GM23248 (cell line): ENCODE results near the gene VPS52. TPM values are rescaled to one million over a fixed set of nuclear protein-coding genes. Genes with fewer than 3 reads are reported as not detected.

Experiments used
- DNase-seq: peaks from one replicate; pipeline ENCODE4 v3.0.0-alpha.2; 2015
- H2AFZ ChIP-seq: fragments of 200-600 bp; sonication (generic); 2 replicates; pipeline ENCODE4 v1.6.1; 2016; ENCODE audit warnings: antibody characterized with exemption
- H3F3A ChIP-seq: fragments of 200-600 bp; sonication (generic); 2 replicates; pipeline ENCODE4 v1.6.1; 2016; ENCODE audit warnings: mild to moderate bottlenecking, antibody characterized with exemption, mixed run types; ENCODE audit not compliant: insufficient read depth
- H3K27ac ChIP-seq: fragments of 200-600 bp; sonication (generic); 2 replicates; pipeline ENCODE4 v1.5.1; 2016; ENCODE audit warnings: mild to moderate bottlenecking
- H3K27me3 ChIP-seq: fragments of 200-600 bp; sonication (generic); replicated peaks from 2 replicates; pipeline ENCODE4 v1.6.1; 2016; ENCODE audit warnings: mild to moderate bottlenecking; ENCODE audit not compliant: insufficient read depth
- H3K36me3 ChIP-seq: fragments of 200-600 bp; sonication (generic); 2 replicates; pipeline ENCODE4 v1.6.1; 2016; ENCODE audit warnings: low read depth, mild to moderate bottlenecking
- H3K4me1 ChIP-seq: fragments of 200-600 bp; sonication (generic); 2 replicates; pipeline ENCODE4 v1.6.1; 2016; ENCODE audit warnings: mild to moderate bottlenecking; ENCODE audit not compliant: insufficient read depth
- H3K4me2 ChIP-seq: fragments of 200-600 bp; sonication (generic); one replicate; pipeline ENCODE4 v1.6.1; 2016; ENCODE audit warnings: mild to moderate bottlenecking; ENCODE audit not compliant: unreplicated experiment
- H3K4me3 ChIP-seq: fragments of 200-600 bp; sonication (generic); 2 replicates; pipeline ENCODE4 v1.5.1; 2016; ENCODE audit warnings: mild to moderate bottlenecking
- H3K79me2 ChIP-seq: fragments of 200-600 bp; sonication (generic); 2 replicates; pipeline ENCODE4 v1.6.1; 2016; ENCODE audit warnings: mild to moderate bottlenecking; ENCODE audit not compliant: insufficient read depth
- H3K9ac ChIP-seq: fragments of 200-600 bp; sonication (generic); 2 replicates; pipeline ENCODE4 v1.6.1; 2016; ENCODE audit warnings: mild to moderate bottlenecking
- H3K9me2 ChIP-seq: fragments of 200-600 bp; sonication (generic); 2 replicates; pipeline ENCODE4 v1.6.1; 2016; ENCODE audit warnings: mixed run types, mild to moderate bottlenecking, moderate library complexity; ENCODE audit not compliant: insufficient read depth
- H3K9me3 ChIP-seq: fragments of 200-600 bp; sonication (generic); one replicate; pipeline ENCODE4 v1.6.1; 2017; ENCODE audit warnings: low read depth
- H4K20me1 ChIP-seq: fragments of 200-600 bp; sonication (generic); 2 replicates; pipeline ENCODE4 v1.6.0; 2016; ENCODE audit not compliant: insufficient read depth
- EZH2 ChIP-seq: fragments of 200-600 bp; sonication (generic); IDR thresholded peaks from 2 replicates; pipeline ENCODE4 v1.6.1; 2018; ENCODE audit warnings: antibody characterized with exemption, mild to moderate bottlenecking; ENCODE audit not compliant: insufficient read depth, poor library complexity, severe bottlenecking
- EZH2phosphoT487 ChIP-seq: fragments of 200-600 bp; sonication (generic); IDR thresholded peaks from 2 replicates; pipeline ENCODE4 v1.6.1; 2018; ENCODE audit warnings: antibody characterized with exemption, moderate library complexity, mild to moderate bottlenecking, low read depth; ENCODE audit not compliant: insufficient read depth
- WGBS, 2 experiments: methylation state at CpG; one replicate each; pipeline ENCODE4 v1.1.6; 2015 to 2017; ENCODE audit warnings: low lambda C conversion rate in 2 of 2, low coverage in 1 of 2; ENCODE audit errors: missing lambda C conversion rate in 2 of 2; 5-methylcytosine and 5-hydroxymethylcytosine counted together
- in situ Hi-C: fragments of 300-500 bp; cut with MboI; formaldehyde crosslinking; loops from 2 replicates; pipeline ENCODE4 v1.15.0; 2020
- polyA plus RNA-seq: library from polyadenylated mRNA; unstranded; fragments of >200 nt; fragmentation: Nextera tagmentation; extraction: Ambion mirVana; gene quantifications from 2 replicates; pipeline ENCODE4 v1.2.1, GENCODE V29; 2016
- total RNA-seq: library from RNA; depleted of rRNA; stranded (reverse); fragments of >200 nt; shearing (Covaris generic); gene quantifications from 2 replicates; pipeline ENCODE4 v1.2.3, GENCODE V29; 2014

The VPS52 gene
- total and polyA plus RNA-seq, 2 experiments from 2014 or later: 32.3 to 33.9 TPM

DNA sequence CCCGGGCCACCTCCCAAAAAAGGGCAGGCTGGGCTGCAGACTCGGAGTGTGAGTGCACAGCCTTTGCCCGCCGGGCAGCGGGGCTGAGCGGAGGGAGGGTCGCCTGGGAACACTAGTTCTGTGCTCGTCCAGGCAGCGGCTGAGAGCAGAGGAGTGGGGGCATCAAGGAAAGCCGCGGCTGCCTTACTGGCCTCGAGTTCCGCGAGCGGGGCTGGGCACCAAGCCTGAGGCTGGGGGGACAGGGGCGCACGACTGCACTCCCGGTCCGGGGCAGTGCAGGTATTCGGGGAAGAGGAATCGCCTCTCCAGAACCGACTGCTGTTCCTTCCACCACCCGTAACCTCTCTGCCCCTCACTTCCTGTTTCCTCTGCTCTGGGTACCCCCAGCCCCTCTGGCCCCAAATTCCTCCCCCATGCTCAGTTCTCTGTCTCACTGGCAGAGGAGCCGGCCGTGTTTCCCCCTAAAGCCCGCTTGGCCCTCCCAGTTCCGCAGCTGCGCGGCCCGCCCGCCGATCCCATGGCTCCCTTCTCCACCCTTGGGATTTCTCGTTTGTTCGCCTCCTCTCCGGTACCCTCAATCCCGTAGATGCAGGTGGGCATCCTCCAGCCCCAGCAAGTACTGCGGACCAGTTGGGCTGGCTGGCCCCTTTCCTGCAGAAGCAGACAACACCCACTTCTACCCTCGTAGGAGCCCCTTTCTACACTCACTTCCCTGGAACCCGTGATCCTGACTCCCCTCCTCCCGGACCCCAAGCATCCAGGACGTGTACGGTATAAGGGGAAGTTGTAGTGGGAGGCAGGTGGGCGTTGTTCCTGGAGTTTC, 58.3 kb downstream of the VPS52 start:
- H4K20me1 ChIP-seq: no peaks in the 10 kb centered on the region
- H3F3A ChIP-seq: peaks cover 13% of the 10 kb centered on the region; the same call in 1 of the 2 replicates
- DNase-seq: peak; percentile 54
- no peaks in the 10 kb centered on the region for H3K27me3 ChIP-seq
- TF ChIP-seq EZH2phosphoT487: no peak
- no peak for TF ChIP-seq EZH2
- 0 out of 2 replicates have a peak, but pooled peaks cover 5% of the 10 kb centered on the region for H3K36me3 ChIP-seq
- peak overlapping the region; percentile 78 for H3K4me3 ChIP-seq
- peaks cover 10% of the 10 kb centered on the region for H3K4me1 ChIP-seq
- no peaks in the 10 kb centered on the region for H3K9me2 ChIP-seq
- in situ Hi-C loops: no loop called here
- H3K27ac ChIP-seq: no peak overlapping the region
- 1% methylated on average over 32 to 43 of the region's 43 CpGs for WGBS, 2 experiments
- H3K9me3 ChIP-seq: no peaks in the 10 kb centered on the region
- H2AFZ ChIP-seq: peak overlapping the region; percentile 66
- peaks cover 5% of the 10 kb centered on the region; the same call in 1 of the 2 replicates for H3K79me2 ChIP-seq
- H3K9ac ChIP-seq: peak overlapping the region; percentile 66
- H3K4me2 ChIP-seq: peak overlapping the region; percentile 98

DNA sequence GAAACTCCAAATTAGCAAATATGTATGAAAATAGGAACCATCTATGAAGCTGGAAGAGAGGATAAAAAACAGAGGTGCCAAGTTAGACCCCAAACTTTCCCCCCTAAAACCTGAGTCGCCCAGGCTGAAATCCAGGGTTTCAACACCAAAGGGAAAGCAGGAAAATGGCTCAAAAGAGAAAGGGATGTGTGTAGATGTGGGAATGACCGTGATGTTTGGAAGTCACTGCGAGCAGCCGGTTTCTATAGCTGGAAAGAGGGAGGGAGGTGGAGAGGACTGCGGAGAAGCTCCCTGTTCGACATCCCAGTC, 58.9 kb downstream of the VPS52 start:
- Histone ChIP-seq H3F3A (peaks cover 13% of the 10 kb centered on the region; the same call in 1 of the 2 replicates), H3K27ac (no peak overlapping the region), H4K20me1 (no peaks in the 10 kb centered on the region), H3K9me3 (no peaks in the 10 kb centered on the region), H3K79me2 (peaks cover 8% of the 10 kb centered on the region), H3K9ac (peak overlapping the region; percentile 66), H3K36me3 (0 out of 2 replicates have a peak, but pooled peaks cover 5% of the 10 kb centered on the region), H3K4me3 (peak overlapping the region; percentile 78), H3K4me1 (peaks cover 10% of the 10 kb centered on the region), H3K9me2 (no peaks in the 10 kb centered on the region), H2AFZ (peak overlapping the region; percentile 66), H3K27me3 (no peaks in the 10 kb centered on the region), H3K4me2 (peak overlapping the region; percentile 98)
- 0 to 1% methylated on average over 6 of the region's 6 CpGs for WGBS, 2 experiments
- DNase-seq: peak; percentile 62
- in situ Hi-C loops: no loop called here
- TF ChIP-seq EZH2: no peak
- no peak for TF ChIP-seq EZH2phosphoT487

DNA sequence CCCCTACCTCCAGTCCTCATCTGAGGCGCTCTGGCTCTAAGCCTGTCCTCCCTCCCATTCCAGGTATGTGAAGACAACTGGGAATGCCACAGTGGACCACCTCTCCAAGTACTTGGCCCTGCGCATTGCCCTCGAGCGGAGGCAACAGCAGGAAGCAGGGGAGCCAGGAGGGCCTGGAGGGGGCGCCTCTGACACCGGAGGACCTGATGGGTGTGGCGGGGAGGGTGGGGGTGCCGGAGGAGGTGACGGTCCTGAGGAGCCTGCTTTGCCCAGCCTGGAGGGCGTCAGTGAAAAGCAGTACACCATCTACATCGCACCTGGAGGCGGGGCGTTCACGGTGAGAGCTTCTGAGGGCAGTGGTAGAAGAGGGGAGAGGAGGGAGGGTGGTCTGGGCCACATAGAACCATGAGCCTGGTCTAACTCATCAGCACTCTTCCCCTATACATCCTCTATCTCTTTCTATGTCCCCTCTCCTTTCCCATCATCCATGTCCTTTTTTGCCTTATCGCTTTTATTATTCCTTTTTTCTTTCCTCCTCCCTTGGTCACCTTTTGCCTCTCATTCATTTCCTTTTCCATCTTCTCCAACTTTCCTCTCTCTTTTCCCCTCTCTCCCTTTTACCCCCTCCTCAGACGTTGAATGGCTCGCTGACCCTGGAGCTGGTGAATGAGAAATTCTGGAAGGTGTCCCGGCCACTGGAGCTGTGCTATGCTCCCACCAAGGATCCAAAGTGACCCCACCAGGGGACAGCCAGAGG, 59.8 kb downstream of the VPS52 start:
- H3K4me1 ChIP-seq: peaks cover 17% of the 10 kb centered on the region
- H4K20me1 ChIP-seq: no peaks in the 10 kb centered on the region
- 93 to 94% methylated on average over 16 to 18 of the region's 18 CpGs for WGBS, 2 experiments
- H3K36me3 ChIP-seq: 0 out of 2 replicates have a peak, but pooled peaks cover 5% of the 10 kb centered on the region
- H2AFZ ChIP-seq: no peak overlapping the region
- in situ Hi-C loops: no loop called here
- H3K4me2 ChIP-seq: no peak overlapping the region
- no peaks in the 10 kb centered on the region for H3K9me3 ChIP-seq
- H3F3A ChIP-seq: peaks cover 13% of the 10 kb centered on the region; the same call in 1 of the 2 replicates
- H3K79me2 ChIP-seq: peaks cover 9% of the 10 kb centered on the region
- no peak overlapping the region for H3K27ac ChIP-seq
- H3K27me3 ChIP-seq: no peaks in the 10 kb centered on the region
- DNase-seq: no peak
- TF ChIP-seq EZH2phosphoT487 (no peak), EZH2 (no peak)
- no peaks in the 10 kb centered on the region for H3K9me2 ChIP-seq
- no peak overlapping the region for H3K9ac ChIP-seq
- peak overlapping the region; percentile 78 for H3K4me3 ChIP-seq

DNA sequence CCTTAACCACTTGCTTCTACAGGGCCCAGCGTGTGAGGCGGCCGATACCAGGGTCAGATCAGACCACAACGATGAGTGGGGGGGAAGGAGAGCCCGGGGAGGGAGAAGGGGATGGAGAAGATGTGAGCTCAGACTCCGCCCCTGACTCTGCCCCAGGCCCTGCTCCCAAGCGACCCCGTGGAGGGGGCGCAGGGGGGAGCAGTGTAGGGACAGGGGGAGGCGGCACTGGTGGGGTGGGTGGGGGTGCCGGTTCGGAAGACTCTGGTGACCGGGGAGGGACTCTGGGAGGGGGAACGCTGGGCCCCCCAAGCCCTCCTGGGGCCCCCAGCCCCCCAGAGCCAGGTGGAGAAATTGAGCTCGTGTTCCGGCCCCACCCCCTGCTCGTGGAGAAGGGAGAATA, 60.5 kb downstream of the VPS52 start:
- Histone ChIP-seq H3K4me1 (peaks cover 24% of the 10 kb centered on the region), H3K9me2 (no peaks in the 10 kb centered on the region), H3K9ac (no peak overlapping the region), H2AFZ (no peak overlapping the region), H3K36me3 (0 out of 2 replicates have a peak, but pooled peaks cover 5% of the 10 kb centered on the region), H3K27me3 (no peaks in the 10 kb centered on the region), H3K4me3 (no peak overlapping the region), H3F3A (peaks cover 16% of the 10 kb centered on the region), H4K20me1 (no peaks in the 10 kb centered on the region), H3K4me2 (no peak overlapping the region), H3K27ac (no peak overlapping the region), H3K79me2 (peaks cover 9% of the 10 kb centered on the region), H3K9me3 (no peaks in the 10 kb centered on the region)
- 69 to 73% methylated on average over 7 to 17 of the region's 17 CpGs for WGBS, 2 experiments
- DNase-seq: no peak
- TF ChIP-seq EZH2phosphoT487: no peak
- TF ChIP-seq EZH2: no peak
- in situ Hi-C loops: no loop called here
